ENCODE results near the gene TANC1. TPM values are rescaled to one million over a fixed set of nuclear protein-coding genes. Genes with fewer than 3 reads are reported as not detected.

Gene TANC1
- total and polyA plus RNA-seq, 11 donors: 26.6 to 91.1 (median 68.8) TPM

- DNase-seq (no peak), ATAC-seq (no peak)
- TF ChIP-seq CTCF (IDR thresholded peaks at IDR 0.05) (no peak), POLR2A (IDR thresholded peaks at IDR 0.05) (no peak)
- Histone ChIP-seq H3K4me1 (peaks cover 0 to 71% (median 27%) of the 10 kb centered on the region in 12 donors), H3K9me3 (no peaks in the 10 kb centered on the region), H3K27me3 (no peaks in the 10 kb centered on the region), H3K4me3 (no peak overlapping the region), H3K36me3 (no peaks in the 10 kb centered on the region), H3K27ac (peak overlapping the region in 2 of 12 donors; percentile 30 to 34)
- WGBS, 4 donors: 66 to 75% (median 71%) methylated on average over 2 of the region's 2 CpGs
- intact Hi-C loops (cut with DNase I): no loop called here
These were observed 104.8 kb downstream of the TANC1 start for GRCh38 chr2:159073256-159073655.

GRCh38 chr2:159074605-159075004, 106.2 kb downstream of the TANC1 start:
- H3K4me1 ChIP-seq: peaks cover 0 to 59% (median 19%) of the 10 kb centered on the region in 12 donors
- H3K27ac ChIP-seq: no peak overlapping the region
- intact Hi-C loops (cut with DNase I): no loop called here
- TF ChIP-seq CTCF (IDR thresholded peaks at IDR 0.05) (no peak), POLR2A (IDR thresholded peaks at IDR 0.05) (no peak)
- no peaks in the 10 kb centered on the region for H3K9me3 ChIP-seq
- no peak for ATAC-seq
- H3K4me3 ChIP-seq: no peak overlapping the region
- no peaks in the 10 kb centered on the region for H3K27me3 ChIP-seq
- no peak for DNase-seq
- H3K36me3 ChIP-seq: no peaks in the 10 kb centered on the region
- 95 to 96% (median 96%) methylated on average over 7 of the region's 7 CpGs for WGBS, 4 donors

- 57 to 74% (median 60%) methylated on average over 1 of the region's 1 CpG for WGBS, 4 donors
- no peaks in the 10 kb centered on the region for H3K36me3 ChIP-seq
- no peak for TF ChIP-seq CTCF (IDR thresholded peaks at IDR 0.05)
- no peak for TF ChIP-seq POLR2A (IDR thresholded peaks at IDR 0.05)
- no peaks in the 10 kb centered on the region for H3K27me3 ChIP-seq
- peaks cover 0 to 56% (median 17%) of the 10 kb centered on the region in 12 donors for H3K4me1 ChIP-seq
- ATAC-seq (no peak), DNase-seq (no peak)
- peak overlapping the region in 1 of 12 donors; percentile 18 for H3K27ac ChIP-seq
- intact Hi-C loops (cut with DNase I): no loop called here
- H3K4me3 ChIP-seq: no peak overlapping the region
- no peaks in the 10 kb centered on the region for H3K9me3 ChIP-seq
These were observed 107.3 kb downstream of the TANC1 start for GRCh38 chr2:159075727-159076126.

DNA sequence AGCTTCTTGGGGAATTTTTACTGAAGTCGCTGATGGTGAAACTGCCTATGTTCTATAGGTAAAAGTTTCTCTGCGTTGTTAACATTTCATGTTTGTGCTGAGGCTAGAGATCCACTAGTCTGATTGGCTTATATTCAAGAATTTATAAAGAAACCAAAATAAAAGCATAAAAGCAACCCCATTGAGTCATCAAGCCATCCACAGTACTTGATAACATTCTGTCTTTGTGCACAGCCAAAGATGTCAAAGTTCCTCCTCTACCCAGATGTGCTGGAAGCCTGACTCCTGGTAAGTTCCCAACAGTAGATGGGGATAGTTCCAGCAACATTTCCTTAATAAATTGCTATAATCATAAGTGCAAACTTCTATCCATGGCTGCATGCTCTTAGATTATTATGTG, 107.8 kb downstream of the TANC1 start:
- WGBS, 4 donors: 72 to 85% (median 79%) methylated on average over 2 of the region's 2 CpGs
- H3K36me3 ChIP-seq: no peaks in the 10 kb centered on the region
- TF ChIP-seq POLR2A (IDR thresholded peaks at IDR 0.05) (no peak), CTCF (IDR thresholded peaks at IDR 0.05) (no peak)
- DNase-seq (no peak), ATAC-seq (peak in 3 of 4 donors; percentile 41 to 69 (median 63))
- intact Hi-C loops (cut with DNase I): no loop called here
- peak overlapping the region in 1 of 12 donors; percentile 18 for H3K27ac ChIP-seq
- H3K4me1 ChIP-seq: peaks cover 0 to 56% (median 17%) of the 10 kb centered on the region in 12 donors
- no peaks in the 10 kb centered on the region for H3K9me3 ChIP-seq
- H3K4me3 ChIP-seq: no peak overlapping the region
- no peaks in the 10 kb centered on the region for H3K27me3 ChIP-seq
